Body of pancreas (tissue), 4 donors: ENCODE data around the gene BCR. TPM values are rescaled to one million over a fixed set of nuclear protein-coding genes. Genes with fewer than 3 reads are reported as not detected.
A peak's percentile ranks its signal among the peaks of the same experiment; 100 is the strongest.

Experiments used
- ATAC-seq: fragments of 150-250 bp; one replicate; pipeline ENCODE4 v1.9.1; 2016
- DNase-seq, 4 donors: peaks; one replicate each; pipeline ENCODE4 v3.0.0-alpha.2; 2019
- H3K27ac ChIP-seq, 4 donors: fragments of 200-600 bp; sonication (generic); 1 replicate in 3 of 4; 2 replicates in 1 of 4; pipeline versions ENCODE4 v1.5.1 to v1.6.1; 2016 to 2019; ENCODE audit warnings: mild to moderate bottlenecking in 1 of 4, mixed read lengths in 1 of 4, moderate library complexity in 1 of 4
- H3K27me3 ChIP-seq, 2 donors: fragments of 200-600 bp; sonication (generic); one replicate each; pipeline ENCODE4 v1.6.0; 2016; ENCODE audit warnings: mild to moderate bottlenecking in 1 of 2
- H3K36me3 ChIP-seq, 2 donors: fragments of 200-600 bp; sonication (generic); replicated peaks in 1 of 2; 2 replicates each; pipeline ENCODE4 v1.5.1; 2016; ENCODE audit warnings: low read depth in 2 of 2; ENCODE audit not compliant: insufficient read depth in 1 of 2
- H3K4me1 ChIP-seq: fragments of 200-600 bp; sonication (generic); one replicate; pipeline ENCODE4 v1.6.0; 2016
- H3K4me3 ChIP-seq, 2 donors: fragments of 200-600 bp; sonication (generic); 1 replicate in 1 of 2; 2 replicates in 1 of 2; pipeline ENCODE4 v1.5.1; 2016 to 2019
- H3K9me3 ChIP-seq, 3 donors: fragments of 200-600 bp; sonication (generic); 1 replicate in 2 of 3; 2 replicates in 1 of 3; pipeline ENCODE4 v1.5.1; 2016
- CTCF ChIP-seq, 7 experiments: fragments of 450-650 bp in 4 of 7; fragments of 200-600 bp in 3 of 7; sonication (generic) in 3 of 7; IDR thresholded peaks; one replicate each; pipeline ENCODE4 v1.5.1; 2016 to 2019; ENCODE audit warnings: antibody characterized with exemption in 7 of 7
- POLR2A ChIP-seq, 3 donors: fragments of 450-650 bp; IDR thresholded peaks; one replicate each; pipeline ENCODE4 v1.6.1; 2016; ENCODE audit warnings: antibody characterized with exemption in 3 of 3, mild to moderate bottlenecking in 2 of 3
- WGBS, 2 donors: methylation state at CpG; one replicate each; pipeline ENCODE4 v1.1.5; 2017; 5-methylcytosine and 5-hydroxymethylcytosine counted together
- intact Hi-C: fragments of 100-400 bp; cut with DNase I; formaldehyde crosslinking; loops from one replicate; pipeline ENCODE4 v1.15.1; 2023
- total RNA-seq, 2 donors: library from RNA; depleted of rRNA; stranded (reverse); fragments of >200 nt; gene quantifications; one replicate each; pipeline ENCODE4 v1.1.0, GENCODE V29; 2016

Gene BCR
- total RNA-seq, 2 donors from 2014 or later, result 28.3 to 71.2 TPM

- TF ChIP-seq POLR2A (IDR thresholded peaks at IDR 0.05) (no peak), CTCF (IDR thresholded peaks at IDR 0.05) (no peak)
- intact Hi-C loops, result no loop called here
- WGBS, 2 donors, result 94 to 97% methylated on average over 10 of the region's 10 CpGs
- H3K9me3 ChIP-seq, result no peaks in the 10 kb centered on the region
- no peak overlapping the region for H3K4me3 ChIP-seq
- H3K4me1 ChIP-seq, result peaks cover 27% of the 10 kb centered on the region
- ATAC-seq (no peak), DNase-seq (no peak)
- H3K36me3 ChIP-seq, result no peaks in the 10 kb centered on the region
- H3K27me3 ChIP-seq, result no peaks in the 10 kb centered on the region
- peak overlapping the region in 3 of 4 donors; percentile 48 to 69 (median 68) for H3K27ac ChIP-seq
Measured at GRCh38 chr22:23237841-23238240, 57.5 kb downstream of the BCR start.

GRCh38 chr22:23238707-23239106 is 58.4 kb downstream of the BCR start:
- H3K27ac ChIP-seq, result no peak overlapping the region
- DNase-seq, result no peak
- no peak for ATAC-seq
- intact Hi-C loops, result no loop called here
- no peak overlapping the region for H3K4me3 ChIP-seq
- TF ChIP-seq CTCF (IDR thresholded peaks at IDR 0.05) (no peak), POLR2A (IDR thresholded peaks at IDR 0.05) (no peak)
- H3K9me3 ChIP-seq, result no peaks in the 10 kb centered on the region
- no peaks in the 10 kb centered on the region for H3K27me3 ChIP-seq
- 95 to 96% methylated on average over 4 to 9 of the region's 9 CpGs for WGBS, 2 donors
- peaks cover 27% of the 10 kb centered on the region for H3K4me1 ChIP-seq
- H3K36me3 ChIP-seq, result no peaks in the 10 kb centered on the region

- Histone ChIP-seq H3K4me1 (peaks cover 27% of the 10 kb centered on the region), H3K4me3 (no peak overlapping the region), H3K27me3 (no peaks in the 10 kb centered on the region), H3K27ac (no peak overlapping the region), H3K36me3 (no peaks in the 10 kb centered on the region), H3K9me3 (no peaks in the 10 kb centered on the region)
- 95 to 100% methylated on average over 2 of the region's 2 CpGs for WGBS, 2 donors
- ATAC-seq (no peak), DNase-seq (no peak)
- TF ChIP-seq POLR2A (IDR thresholded peaks at IDR 0.05) (no peak), CTCF (IDR thresholded peaks at IDR 0.05) (no peak)
- intact Hi-C loops, result no loop called here
Measured at GRCh38 chr22:23239429-23239828, 59.1 kb downstream of the BCR start.

- DNase-seq (no peak), ATAC-seq (no peak)
- TF ChIP-seq CTCF (IDR thresholded peaks at IDR 0.05) (peak in 2 of 7 experiments; percentile 12 to 21), POLR2A (IDR thresholded peaks at IDR 0.05) (no peak)
- Histone ChIP-seq H3K4me1 (peaks cover 25% of the 10 kb centered on the region), H3K27me3 (no peaks in the 10 kb centered on the region), H3K4me3 (no peak overlapping the region), H3K9me3 (no peaks in the 10 kb centered on the region), H3K36me3 (no peaks in the 10 kb centered on the region), H3K27ac (no peak overlapping the region)
- intact Hi-C loops, result no loop called here
- whole genome bisulfite sequencing, 2 donors, result 69 to 84% methylated on average over 7 to 13 of the region's 13 CpGs
Measured at GRCh38 chr22:23240639-23241389, 60.5 kb downstream of the BCR start.
